Measurements from ENCODE around the gene ADAMTS6.

The ADAMTS6 gene

DNA sequence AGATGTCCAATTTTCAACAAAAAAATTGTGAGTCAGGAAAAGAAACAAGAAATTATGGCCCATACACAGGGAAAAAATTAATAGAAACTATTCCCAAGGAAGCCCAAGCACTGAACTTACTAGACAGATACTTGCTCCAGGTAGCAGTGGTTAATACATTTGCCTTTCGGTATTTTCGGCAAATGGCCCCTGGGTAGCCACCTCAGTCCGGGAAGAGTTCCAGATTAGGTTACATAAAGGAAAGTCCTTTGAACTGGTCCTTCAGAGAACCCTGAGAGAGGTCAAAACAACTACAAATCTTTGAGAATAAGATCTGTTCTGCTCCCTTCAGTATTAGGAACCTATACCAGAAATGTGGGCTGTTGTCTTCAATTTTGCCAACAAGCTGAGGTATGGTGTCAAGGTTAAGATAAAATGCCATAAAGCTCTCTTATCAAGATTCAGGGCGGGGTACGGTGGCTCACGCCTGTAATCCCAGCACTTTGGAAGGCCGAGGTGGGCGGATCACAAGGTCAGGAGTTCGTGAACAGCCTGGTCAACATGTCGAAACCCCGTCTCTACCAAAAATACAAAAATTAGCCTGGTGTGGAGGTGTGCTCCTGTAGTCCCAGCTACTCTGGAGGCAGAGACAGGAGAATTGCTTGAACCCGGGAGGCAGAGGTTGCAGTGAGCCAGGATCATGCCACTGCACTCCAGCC, 369.6 kb downstream of the ADAMTS6 start:
- H3F3A ChIP-seq (ENCODE audit: control insufficient read depth, insufficient read depth), result no peaks in the 10 kb centered on the region
- TF ChIP-seq EZH2phosphoT487 (IDR thresholded peaks at IDR 0.05; ENCODE audit: borderline replicate concordance, low read length), result no peak
- TF ChIP-seq, protein P1, sequence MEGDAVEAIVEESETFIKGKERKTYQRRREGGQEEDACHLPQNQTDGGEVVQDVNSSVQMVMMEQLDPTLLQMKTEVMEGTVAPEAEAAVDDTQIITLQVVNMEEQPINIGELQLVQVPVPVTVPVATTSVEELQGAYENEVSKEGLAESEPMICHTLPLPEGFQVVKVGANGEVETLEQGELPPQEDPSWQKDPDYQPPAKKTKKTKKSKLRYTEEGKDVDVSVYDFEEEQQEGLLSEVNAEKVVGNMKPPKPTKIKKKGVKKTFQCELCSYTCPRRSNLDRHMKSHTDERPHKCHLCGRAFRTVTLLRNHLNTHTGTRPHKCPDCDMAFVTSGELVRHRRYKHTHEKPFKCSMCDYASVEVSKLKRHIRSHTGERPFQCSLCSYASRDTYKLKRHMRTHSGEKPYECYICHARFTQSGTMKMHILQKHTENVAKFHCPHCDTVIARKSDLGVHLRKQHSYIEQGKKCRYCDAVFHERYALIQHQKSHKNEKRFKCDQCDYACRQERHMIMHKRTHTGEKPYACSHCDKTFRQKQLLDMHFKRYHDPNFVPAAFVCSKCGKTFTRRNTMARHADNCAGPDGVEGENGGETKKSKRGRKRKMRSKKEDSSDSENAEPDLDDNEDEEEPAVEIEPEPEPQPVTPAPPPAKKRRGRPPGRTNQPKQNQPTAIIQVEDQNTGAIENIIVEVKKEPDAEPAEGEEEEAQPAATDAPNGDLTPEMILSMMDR (IDR thresholded peaks at IDR 0.05; ENCODE audit: low read depth, low read length, poor library complexity, severe bottlenecking), result no peak
- H3K79me2 ChIP-seq (ENCODE audit: control insufficient read depth, low read length), result no peaks in the 10 kb centered on the region
- H3K9me2 ChIP-seq (replicated peaks; ENCODE audit: control insufficient read depth, low read length), result no peaks in the 10 kb centered on the region
- H3K27me3 ChIP-seq (ENCODE audit: control insufficient read depth, low read length), result no peaks in the 10 kb centered on the region
- no peaks in the 10 kb centered on the region for H3K36me3 ChIP-seq (ENCODE audit: control insufficient read depth, low read length)
- H3K4me2 ChIP-seq (ENCODE audit: low read length), result no peak overlapping the region
- no peaks in the 10 kb centered on the region for H4K20me1 ChIP-seq (ENCODE audit: control insufficient read depth, insufficient read depth, low read depth, low read length)
- no peak overlapping the region for H3K4me3 ChIP-seq (ENCODE audit: low read length)
- no peaks in the 10 kb centered on the region for H3K9me3 ChIP-seq (ENCODE audit: control insufficient read depth, insufficient read depth, low read length)
- no peaks in the 10 kb centered on the region for H3K4me1 ChIP-seq (ENCODE audit: control insufficient read depth, low read length)
- no peak overlapping the region for H3K27ac ChIP-seq (ENCODE audit: low read depth, low read length)

DNA sequence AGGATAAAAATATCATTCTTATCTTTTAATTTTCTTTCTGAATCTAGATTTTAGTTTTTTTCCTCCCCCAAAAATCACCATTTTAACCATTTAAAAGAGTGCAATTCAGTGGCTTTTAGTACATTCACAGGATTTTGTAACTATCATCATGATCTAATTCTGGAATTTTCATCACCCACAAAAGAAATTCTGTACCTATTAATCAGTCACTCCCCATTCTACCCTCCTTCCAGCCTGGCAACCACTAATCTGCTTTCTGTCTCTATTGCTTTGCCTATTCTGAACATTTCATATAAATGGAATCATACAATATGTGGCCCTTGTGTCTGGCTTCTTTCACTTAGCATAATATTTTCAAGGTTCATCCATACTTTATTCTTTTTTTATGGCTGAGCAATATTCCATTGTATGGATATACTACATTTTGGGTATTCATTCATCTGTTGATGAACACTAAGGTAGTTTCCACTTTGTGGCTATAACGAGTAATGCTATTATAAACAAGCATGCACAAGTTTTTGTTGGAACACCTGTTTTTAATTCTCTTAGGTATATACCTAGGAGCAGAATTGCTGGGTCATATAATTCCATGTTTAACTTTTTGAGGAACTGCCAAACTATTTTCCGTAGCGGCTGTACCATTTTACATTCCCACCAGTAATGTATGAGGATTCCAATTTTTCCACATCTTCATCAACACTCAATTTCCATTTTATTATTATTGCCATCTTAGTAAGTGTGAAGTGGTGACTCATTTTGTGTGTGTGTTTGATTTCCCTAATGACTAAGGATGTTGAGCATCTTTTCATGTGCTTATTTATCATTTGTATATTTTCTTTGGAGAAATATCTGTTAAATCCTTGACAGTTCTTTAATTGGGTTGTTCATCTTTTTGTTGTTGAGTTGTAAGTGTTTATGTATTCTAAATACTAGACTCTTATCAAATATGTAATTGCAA, 372.7 kb downstream of the ADAMTS6 start:
- Histone ChIP-seq H3K27ac (ENCODE audit: low read depth, low read length) (no peak overlapping the region), H3F3A (ENCODE audit: control insufficient read depth, insufficient read depth) (no peaks in the 10 kb centered on the region), H3K9me2 (replicated peaks; ENCODE audit: control insufficient read depth, low read length) (no peaks in the 10 kb centered on the region), H4K20me1 (ENCODE audit: control insufficient read depth, insufficient read depth, low read depth, low read length) (no peaks in the 10 kb centered on the region), H3K79me2 (ENCODE audit: control insufficient read depth, low read length) (no peaks in the 10 kb centered on the region), H3K27me3 (ENCODE audit: control insufficient read depth, low read length) (peaks cover 13% of the 10 kb centered on the region), H3K4me1 (ENCODE audit: control insufficient read depth, low read length) (no peaks in the 10 kb centered on the region), H3K9me3 (ENCODE audit: control insufficient read depth, insufficient read depth, low read length) (no peaks in the 10 kb centered on the region), H3K4me3 (ENCODE audit: low read length) (no peak overlapping the region), H3K36me3 (ENCODE audit: control insufficient read depth, low read length) (no peaks in the 10 kb centered on the region), H3K4me2 (ENCODE audit: low read length) (no peak overlapping the region)
- TF ChIP-seq, protein P1 (IDR thresholded peaks at IDR 0.05; ENCODE audit: low read depth, low read length, poor library complexity, severe bottlenecking), result no peak
- TF ChIP-seq EZH2phosphoT487 (IDR thresholded peaks at IDR 0.05; ENCODE audit: borderline replicate concordance, low read length), result no peak

DNA sequence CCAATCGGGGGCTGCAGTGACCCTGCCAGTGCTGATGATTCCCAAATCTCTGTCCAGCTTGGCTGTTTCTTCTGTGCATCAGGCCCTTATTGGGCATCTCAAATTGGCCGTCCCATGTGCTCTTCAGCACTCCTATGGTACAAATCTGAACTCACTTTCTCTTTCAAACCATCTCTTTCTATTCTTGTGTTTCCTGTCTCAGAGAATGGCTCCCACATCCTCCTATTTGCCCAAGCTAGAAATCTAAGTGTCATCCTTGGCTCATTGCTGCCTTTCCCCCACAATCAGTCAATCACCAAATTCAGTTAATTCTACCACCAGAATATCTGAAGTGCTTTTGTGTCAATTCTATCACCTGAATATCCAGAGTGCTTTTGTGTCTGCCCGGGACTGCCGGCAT, 376.4 kb downstream of the ADAMTS6 start:
- no peaks in the 10 kb centered on the region for H3K79me2 ChIP-seq (ENCODE audit: control insufficient read depth, low read length)
- no peaks in the 10 kb centered on the region for H3F3A ChIP-seq (ENCODE audit: control insufficient read depth, insufficient read depth)
- H3K9me3 ChIP-seq (ENCODE audit: control insufficient read depth, insufficient read depth, low read length), result no peaks in the 10 kb centered on the region
- H3K9me2 ChIP-seq (replicated peaks; ENCODE audit: control insufficient read depth, low read length), result no peaks in the 10 kb centered on the region
- H3K4me2 ChIP-seq (ENCODE audit: low read length), result no peak overlapping the region
- H3K36me3 ChIP-seq (ENCODE audit: control insufficient read depth, low read length), result no peaks in the 10 kb centered on the region
- H3K4me3 ChIP-seq (ENCODE audit: low read length), result no peak overlapping the region
- H3K27ac ChIP-seq (ENCODE audit: low read depth, low read length), result no peak overlapping the region
- peaks cover 7% of the 10 kb centered on the region for H3K4me1 ChIP-seq (ENCODE audit: control insufficient read depth, low read length)
- H3K27me3 ChIP-seq (ENCODE audit: control insufficient read depth, low read length), result peaks cover 31% of the 10 kb centered on the region
- TF ChIP-seq EZH2phosphoT487 (IDR thresholded peaks at IDR 0.05; ENCODE audit: borderline replicate concordance, low read length), result no peak
- TF ChIP-seq, protein P1 (IDR thresholded peaks at IDR 0.05; ENCODE audit: low read depth, low read length, poor library complexity, severe bottlenecking), result no peak
- no peaks in the 10 kb centered on the region for H4K20me1 ChIP-seq (ENCODE audit: control insufficient read depth, insufficient read depth, low read depth, low read length)
